Activated CD8-positive, alpha-beta memory T cell treated with anti-CD3 and anti-CD28 coated beads, Interleukin-2, amount 10 ng/mL, durations not matched to agents 7 days and 5 days (primary cell): ENCODE results near the gene HSPA1B. TPM values are rescaled to one million over a fixed set of nuclear protein-coding genes. Genes with fewer than 3 reads are reported as not detected.
"Not testable (repeated sequence)": the region's sequence is repeated elsewhere in the genome, so short reads cannot be mapped to it uniquely, and the experiment has no call there.

Experiments used
- ATAC-seq: fragments of 150-1000 bp; cut with Tn5 transposase; one replicate; pipeline ENCODE4 v1.10.0; 2021; ENCODE audit warnings: moderate library complexity
- CTCF ChIA-PET: fragments of 350-600 bp; sonication (Branson Sonifier 250); formaldehyde crosslinking; loops from one replicate; lab custom pipeline; 2021; ENCODE audit warnings: antibody characterized with exemption; lab: Charles Lee
- DNase-seq: peaks from one replicate; pipeline ENCODE4 v3.0.0-alpha.2; 2020
- H3K27ac Mint-ChIP-seq: one replicate; pipeline ENCODE4 v1.8.0; 2021; ENCODE audit warnings: mild to moderate bottlenecking, mixed read lengths
- H3K27me3 Mint-ChIP-seq: one replicate; pipeline ENCODE4 v1.8.0; 2021; ENCODE audit warnings: mixed read lengths
- H3K36me3 Mint-ChIP-seq: one replicate; pipeline ENCODE4 v1.8.0; 2021; ENCODE audit warnings: mild to moderate bottlenecking, mixed read lengths
- H3K4me1 Mint-ChIP-seq: one replicate; pipeline ENCODE4 v1.8.0; 2021; ENCODE audit warnings: mixed read lengths
- H3K4me3 Mint-ChIP-seq: one replicate; pipeline ENCODE4 v1.8.0; 2021; ENCODE audit warnings: mild to moderate bottlenecking, moderate library complexity, mixed read lengths
- H3K9me3 Mint-ChIP-seq: one replicate; pipeline ENCODE4 v1.8.0; 2022; ENCODE audit warnings: low read depth, mixed read lengths
- total RNA-seq, 2 experiments: library from RNA; stranded (reverse); gene quantifications; one replicate each; pipeline ENCODE4 v1.2.3, GENCODE V29; 2021

HSPA1B gene
- total RNA-seq, 2 experiments from 2014 or later, result 64.6 to 71.6 TPM

- Mint-ChIP-seq H3K36me3 (peaks cover 19% of the 10 kb centered on the region), H3K27ac (no peak overlapping the region), H3K4me1 (peaks cover 39% of the 10 kb centered on the region), H3K9me3 (no peaks in the 10 kb centered on the region), H3K27me3 (no peaks in the 10 kb centered on the region), H3K4me3 (no peak overlapping the region)
- ATAC-seq, result no peak
- CTCF ChIA-PET, result interaction anchor here (0.6 to 6.3 kb wide), 15 partner anchors 12 to 133 kb away, joined by 3 to 39 read pairs (median 5); partner anchors contain the start of genes C6orf47, HSPA1A, HSPA1L and LY6G5B
- no peak for DNase-seq
Measured at GRCh38 chr6:31792090-31792374, 35.5 kb upstream of the HSPA1B start.

- no peak for DNase-seq
- peaks cover 46% of the 10 kb centered on the region for H3K4me1 Mint-ChIP-seq
Measured at GRCh38 chr6:31792761-31793171, 34.8 kb upstream of the HSPA1B start.

GRCh38 chr6:31793927-31794245 lies 33.7 kb upstream of the HSPA1B start:
- peaks cover 30% of the 10 kb centered on the region for H3K36me3 Mint-ChIP-seq
- peaks cover 53% of the 10 kb centered on the region for H3K4me1 Mint-ChIP-seq
- ATAC-seq, DNase-seq, H3K27me3 Mint-ChIP-seq, H3K9me3 Mint-ChIP-seq: not testable (repeated sequence)
- CTCF ChIA-PET, result interaction anchor here (0.7 to 2.6 kb wide), 4 partner anchors 21 to 1721 kb away, joined by 3 to 13 read pairs (median 5); partner anchors contain the start of gene CLIC1
- H3K27ac Mint-ChIP-seq, result peak overlapping the region; percentile 89
- peak overlapping the region; percentile 96 for H3K4me3 Mint-ChIP-seq

More at GRCh38 chr6:31792761-31793171, 34.8 kb upstream of the HSPA1B start:
- Mint-ChIP-seq H3K27ac (peak overlapping the region; percentile 75), H3K9me3 (no peaks in the 10 kb centered on the region), H3K27me3 (no peaks in the 10 kb centered on the region), H3K36me3 (peaks cover 24% of the 10 kb centered on the region), H3K4me3 (no peak overlapping the region)
- CTCF ChIA-PET, result no interaction called here
- ATAC-seq, result no peak

- H3K4me3 Mint-ChIP-seq, result peak overlapping the region; percentile 96
- DNase-seq, result no peak
- CTCF ChIA-PET, result interaction anchor here (0.7 to 4.8 kb wide), 5 partner anchors 12 to 58 kb away, joined by 3 to 46 read pairs (median 6); partner anchors contain the start of genes CLIC1 and LSM2
- H3K27ac Mint-ChIP-seq, result peak overlapping the region; percentile 89
- H3K36me3 Mint-ChIP-seq, result peaks cover 28% of the 10 kb centered on the region
- H3K27me3 Mint-ChIP-seq, result no peaks in the 10 kb centered on the region
- H3K9me3 Mint-ChIP-seq, result no peaks in the 10 kb centered on the region
- H3K4me1 Mint-ChIP-seq, result peaks cover 53% of the 10 kb centered on the region
- no peak for ATAC-seq
Measured at GRCh38 chr6:31794294-31794865, 33.2 kb upstream of the HSPA1B start.

- CTCF ChIA-PET, result interaction anchor here (0.7 to 4.8 kb wide), 14 partner anchors 9 to 59 kb away, joined by 3 to 46 read pairs (median 5); partner anchors contain the start of genes CLIC1, HSPA1A, HSPA1L and LSM2
- peaks cover 51% of the 10 kb centered on the region for H3K4me1 Mint-ChIP-seq
- H3K36me3 Mint-ChIP-seq, result peaks cover 26% of the 10 kb centered on the region
- ATAC-seq (peak; percentile 1), DNase-seq (no peak)
- H3K4me3 Mint-ChIP-seq, result peak overlapping the region; percentile 96
- H3K9me3 Mint-ChIP-seq, result no peaks in the 10 kb centered on the region
- H3K27me3 Mint-ChIP-seq, result no peaks in the 10 kb centered on the region
- peak overlapping the region; percentile 98 for H3K27ac Mint-ChIP-seq
Measured at GRCh38 chr6:31794866-31795615, 32.5 kb upstream of the HSPA1B start.

GRCh38 chr6:31795616-31796298 lies 31.8 kb upstream of the HSPA1B start, which contains the start of gene VARS1:
TSS of gene VARS1 (minus strand) at chr6:31795752. CDS start at chr6:31795217, 535 bp downstream.
- Mint-ChIP-seq H3K4me1 (peaks cover 48% of the 10 kb centered on the region), H3K36me3 (peaks cover 23% of the 10 kb centered on the region), H3K4me3 (peak within 1 kb of the TSS; percentile 96), H3K27ac (peak within 1 kb of the TSS; percentile 98), H3K9me3 (no peaks in the 10 kb centered on the region), H3K27me3 (no peaks in the 10 kb centered on the region)
- DNase-seq (peak; percentile 90), ATAC-seq (peak; percentile 87)
- CTCF ChIA-PET, result interaction anchor here (0.6 to 4.8 kb wide), 20 partner anchors 9 to 72 kb away, joined by 3 to 46 read pairs (median 4); partner anchors contain the start of genes CLIC1, HSPA1A, HSPA1B and HSPA1L

- CTCF ChIA-PET, result interaction anchor here (0.5 to 4.8 kb wide), 15 partner anchors 9 to 116 kb away, joined by 3 to 46 read pairs (median 5); partner anchors contain the start of genes CLIC1, DDAH2, HSPA1B and LSM2
- DNase-seq (no peak), ATAC-seq (no peak)
- H3K4me1 Mint-ChIP-seq, result peaks cover 49% of the 10 kb centered on the region
- H3K36me3 Mint-ChIP-seq, result peaks cover 21% of the 10 kb centered on the region
- H3K27ac Mint-ChIP-seq, result peak overlapping the region; percentile 94
- H3K27me3 Mint-ChIP-seq, result no peaks in the 10 kb centered on the region
- no peak overlapping the region for H3K4me3 Mint-ChIP-seq
- H3K9me3 Mint-ChIP-seq, result no peaks in the 10 kb centered on the region
Measured at GRCh38 chr6:31796993-31797385, 30.5 kb upstream of the HSPA1B start.

GRCh38 chr6:31797588-31797987 lies 29.9 kb upstream of the HSPA1B start:
- H3K27ac Mint-ChIP-seq, result peak overlapping the region; percentile 94
- CTCF ChIA-PET, result interaction anchor here (0.5 to 4.8 kb wide), 10 partner anchors 9 to 116 kb away, joined by 3 to 46 read pairs (median 6); partner anchors contain the start of genes DDAH2, HSPA1B, LSM2 and LY6G5C
- H3K36me3 Mint-ChIP-seq, result peaks cover 25% of the 10 kb centered on the region
- peak overlapping the region; percentile 67 for H3K4me3 Mint-ChIP-seq
- H3K9me3 Mint-ChIP-seq, result no peaks in the 10 kb centered on the region
- no peaks in the 10 kb centered on the region for H3K27me3 Mint-ChIP-seq
- DNase-seq (peak; percentile 81), ATAC-seq (peak; percentile 38)
- peaks cover 45% of the 10 kb centered on the region for H3K4me1 Mint-ChIP-seq

- no peaks in the 10 kb centered on the region for H3K9me3 Mint-ChIP-seq
- H3K4me1 Mint-ChIP-seq, result peaks cover 43% of the 10 kb centered on the region
- no peaks in the 10 kb centered on the region for H3K27me3 Mint-ChIP-seq
- peaks cover 31% of the 10 kb centered on the region for H3K36me3 Mint-ChIP-seq
- ATAC-seq, result no peak
- CTCF ChIA-PET, result interaction anchor here (0.8 to 2.4 kb wide), 7 partner anchors 9 to 97 kb away, joined by 3 to 7 read pairs (median 3); partner anchors contain the start of genes ABHD16A and VWA7
- DNase-seq, result no peak
- no peak overlapping the region for H3K27ac Mint-ChIP-seq
- no peak overlapping the region for H3K4me3 Mint-ChIP-seq
Measured at GRCh38 chr6:31799781-31800180, 27.8 kb upstream of the HSPA1B start.

GRCh38 chr6:31801031-31801927 lies 26.3 kb upstream of the HSPA1B start:
- CTCF ChIA-PET, result interaction anchor here (0.8 to 1.4 kb wide), 2 partner anchors 31 to 72 kb away, joined by 3 read pairs; no protein-coding TSS in a partner anchor
- not testable (repeated sequence) for H3K27me3 Mint-ChIP-seq, DNase-seq, H3K9me3 Mint-ChIP-seq, ATAC-seq, H3K4me3 Mint-ChIP-seq
- peak overlapping the region; percentile 38 for H3K27ac Mint-ChIP-seq
- H3K4me1 Mint-ChIP-seq, result peaks cover 53% of the 10 kb centered on the region
- peaks cover 34% of the 10 kb centered on the region for H3K36me3 Mint-ChIP-seq

- Mint-ChIP-seq H3K36me3 (peaks cover 26% of the 10 kb centered on the region), H3K27me3 (no peaks in the 10 kb centered on the region), H3K27ac (peak overlapping the region; percentile 89), H3K9me3 (no peaks in the 10 kb centered on the region), H3K4me1 (peaks cover 41% of the 10 kb centered on the region), H3K4me3 (peak overlapping the region; percentile 94)
- CTCF ChIA-PET, result interaction anchor here (0.5 to 3.8 kb wide), 14 partner anchors 8 to 142 kb away, joined by 3 to 46 read pairs (median 5); partner anchors contain the start of genes DDAH2, GPANK1, HSPA1A and HSPA1L
- DNase-seq (no peak), ATAC-seq (peak; percentile 8)
Measured at GRCh38 chr6:31805939-31806469, 21.5 kb upstream of the HSPA1B start.
